ENCODE results near the gene SPACDR.

- TF ChIP-seq CTCF (IDR thresholded peaks at IDR 0.05) (no peak), POLR2AphosphoS5 (IDR thresholded peaks at IDR 0.05; ENCODE audit: insufficient read depth in 1 of 2, low read depth in 1 of 2) (no peak)
These were observed 26.6 kb downstream of the SPACDR start for GRCh38 chr7:100437150-100438100.

All from vagina (tissue), 2 donors.